ENCODE results near the gene CAMK1D. TPM values are rescaled to one million over a fixed set of nuclear protein-coding genes. Genes with fewer than 3 reads are reported as not detected.

The CAMK1D gene
- total RNA-seq, 1 donor from 2014 or later: 22.5 TPM

DNA sequence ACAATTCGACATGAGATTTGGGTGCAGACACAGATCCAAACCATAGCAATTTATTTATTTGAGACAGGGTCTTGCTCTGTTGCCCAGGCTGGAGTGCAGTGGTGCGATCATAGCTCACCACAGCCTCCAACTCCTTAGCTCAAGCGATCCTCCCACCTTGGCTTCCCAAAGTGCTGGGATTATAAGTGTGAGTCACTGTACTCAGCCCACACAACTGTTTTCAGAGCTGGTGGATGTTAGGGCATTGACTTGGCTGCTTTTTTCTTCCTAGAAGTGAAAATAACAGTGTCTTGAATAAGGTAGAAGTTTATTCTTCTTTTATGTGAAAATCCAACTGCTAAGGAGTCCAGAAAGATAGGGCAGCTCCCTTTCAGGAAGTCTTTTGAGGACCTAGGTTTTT is 520.1 kb downstream of the CAMK1D start:
- Histone ChIP-seq H3K27ac (no peak overlapping the region), H3K4me3 (no peak overlapping the region), H3K27me3 (ENCODE audit: low read depth) (no peaks in the 10 kb centered on the region), H3K9me3 (no peaks in the 10 kb centered on the region), H3K4me1 (no peaks in the 10 kb centered on the region), H3K36me3 (no peaks in the 10 kb centered on the region)
- TF ChIP-seq, protein P1, sequence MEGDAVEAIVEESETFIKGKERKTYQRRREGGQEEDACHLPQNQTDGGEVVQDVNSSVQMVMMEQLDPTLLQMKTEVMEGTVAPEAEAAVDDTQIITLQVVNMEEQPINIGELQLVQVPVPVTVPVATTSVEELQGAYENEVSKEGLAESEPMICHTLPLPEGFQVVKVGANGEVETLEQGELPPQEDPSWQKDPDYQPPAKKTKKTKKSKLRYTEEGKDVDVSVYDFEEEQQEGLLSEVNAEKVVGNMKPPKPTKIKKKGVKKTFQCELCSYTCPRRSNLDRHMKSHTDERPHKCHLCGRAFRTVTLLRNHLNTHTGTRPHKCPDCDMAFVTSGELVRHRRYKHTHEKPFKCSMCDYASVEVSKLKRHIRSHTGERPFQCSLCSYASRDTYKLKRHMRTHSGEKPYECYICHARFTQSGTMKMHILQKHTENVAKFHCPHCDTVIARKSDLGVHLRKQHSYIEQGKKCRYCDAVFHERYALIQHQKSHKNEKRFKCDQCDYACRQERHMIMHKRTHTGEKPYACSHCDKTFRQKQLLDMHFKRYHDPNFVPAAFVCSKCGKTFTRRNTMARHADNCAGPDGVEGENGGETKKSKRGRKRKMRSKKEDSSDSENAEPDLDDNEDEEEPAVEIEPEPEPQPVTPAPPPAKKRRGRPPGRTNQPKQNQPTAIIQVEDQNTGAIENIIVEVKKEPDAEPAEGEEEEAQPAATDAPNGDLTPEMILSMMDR (IDR thresholded peaks at IDR 0.05): no peak
- ATAC-seq (no peak), DNase-seq (no peak)
- intact Hi-C loops (cut with DNase I): no loop called here

DNA sequence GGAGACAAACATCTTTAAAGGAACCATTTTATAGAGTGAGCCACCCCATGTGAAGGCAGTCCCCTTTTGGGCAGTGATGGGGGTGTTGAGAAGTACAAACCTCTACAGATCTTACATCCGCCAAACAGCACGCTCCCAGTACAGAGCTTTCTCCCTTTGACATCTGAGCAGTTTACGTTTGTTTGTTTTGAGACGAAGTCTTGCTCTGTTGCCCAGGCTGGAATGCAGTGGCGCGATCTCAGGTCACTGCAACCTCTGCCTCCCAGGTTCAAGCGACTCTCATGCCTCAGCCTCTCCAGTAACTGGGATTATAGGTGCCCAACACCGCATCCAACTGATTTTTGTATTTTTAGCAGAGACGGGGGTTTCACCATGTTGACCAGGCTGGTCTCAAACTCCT is 523.2 kb downstream of the CAMK1D start:
- Histone ChIP-seq H3K27ac (no peak overlapping the region), H3K4me3 (no peak overlapping the region), H3K36me3 (no peaks in the 10 kb centered on the region), H3K9me3 (no peaks in the 10 kb centered on the region), H3K4me1 (no peaks in the 10 kb centered on the region), H3K27me3 (ENCODE audit: low read depth) (no peaks in the 10 kb centered on the region)
- DNase-seq: no peak
- TF ChIP-seq, protein P1 (IDR thresholded peaks at IDR 0.05): no peak
- intact Hi-C loops (cut with DNase I): no loop called here
- no peak for ATAC-seq

DNA sequence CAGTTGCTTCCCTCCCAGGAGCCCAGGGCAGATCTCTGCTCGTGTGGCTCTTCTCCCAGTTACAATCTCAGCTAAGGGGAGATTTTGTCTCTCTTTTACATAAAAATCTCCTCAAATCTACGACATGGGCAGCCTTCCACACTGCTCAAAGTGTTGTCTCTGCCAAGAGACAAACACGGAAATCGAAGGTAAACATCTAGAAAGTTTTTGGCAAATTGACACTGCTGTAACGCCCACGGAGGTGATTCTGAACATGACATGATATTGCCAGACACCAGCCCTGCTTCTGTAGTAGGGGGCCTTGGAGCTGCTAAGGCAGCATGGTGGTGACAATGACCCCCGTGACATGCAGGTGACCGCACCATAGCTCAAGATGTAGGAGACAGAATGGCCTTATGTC is 523.8 kb downstream of the CAMK1D start:
- TF ChIP-seq, protein P1 (IDR thresholded peaks at IDR 0.05): no peak
- intact Hi-C loops (cut with DNase I): no loop called here

DNA sequence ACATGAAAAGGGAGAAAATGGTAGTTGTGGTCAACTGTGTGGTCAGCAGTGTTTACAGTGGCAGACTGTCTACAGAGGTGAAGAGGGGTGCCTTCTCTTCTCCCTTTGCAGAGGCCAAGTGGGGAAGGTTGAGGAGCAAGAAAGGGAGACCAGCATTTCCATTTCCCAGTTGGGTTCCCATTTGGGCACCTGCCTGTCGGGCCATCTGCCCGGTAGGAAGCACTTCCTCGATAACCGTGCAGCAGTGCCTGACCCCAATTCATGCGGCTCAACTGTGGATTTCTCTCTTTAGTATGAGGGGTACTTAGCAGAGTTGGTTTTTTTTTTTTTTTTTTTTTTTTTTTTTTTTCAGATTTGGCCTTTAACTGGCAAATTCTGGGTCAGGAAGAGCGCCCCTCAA is 525.2 kb downstream of the CAMK1D start:
- Histone ChIP-seq H3K36me3 (no peaks in the 10 kb centered on the region), H3K9me3 (no peaks in the 10 kb centered on the region), H3K4me1 (no peaks in the 10 kb centered on the region), H3K27me3 (ENCODE audit: low read depth) (no peaks in the 10 kb centered on the region), H3K4me3 (no peak overlapping the region), H3K27ac (no peak overlapping the region)
- ATAC-seq (no peak), DNase-seq (no peak)
- intact Hi-C loops (cut with DNase I): no loop called here
- TF ChIP-seq, protein P1 (IDR thresholded peaks at IDR 0.05): no peak

More for the DNA sequence above, 523.8 kb downstream of the CAMK1D start:
- Histone ChIP-seq H3K36me3 (no peaks in the 10 kb centered on the region), H3K27ac (no peak overlapping the region), H3K4me1 (no peaks in the 10 kb centered on the region), H3K9me3 (no peaks in the 10 kb centered on the region), H3K27me3 (ENCODE audit: low read depth) (no peaks in the 10 kb centered on the region), H3K4me3 (no peak overlapping the region)
- ATAC-seq: no peak
- no peak for DNase-seq

DNA sequence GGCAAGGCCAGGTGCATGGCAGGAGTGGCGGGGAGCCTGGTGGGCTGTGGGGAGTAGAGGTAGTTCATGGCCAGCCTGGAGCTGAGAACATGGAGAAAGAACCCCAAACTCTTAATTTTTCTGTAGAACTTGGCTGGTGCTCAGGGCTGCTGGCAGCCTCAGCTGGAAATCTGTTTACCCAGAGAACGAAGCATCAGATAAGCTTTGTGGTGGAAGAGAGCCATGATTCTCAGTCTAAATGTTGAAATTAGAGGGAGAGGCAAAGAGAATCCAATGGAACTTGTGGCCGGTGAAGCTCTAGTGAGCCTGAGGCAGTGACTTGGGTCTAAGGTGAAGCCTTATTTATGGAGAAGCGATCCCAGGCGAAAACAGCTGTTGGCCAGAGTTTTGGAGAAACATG is 525.8 kb downstream of the CAMK1D start:
- intact Hi-C loops (cut with DNase I): no loop called here
- H3K27ac ChIP-seq: no peak overlapping the region
- ATAC-seq (peak in 1 of 2 donors; percentile 25), DNase-seq (no peak)
- no peaks in the 10 kb centered on the region for H3K27me3 ChIP-seq (ENCODE audit: low read depth)
- no peaks in the 10 kb centered on the region for H3K4me1 ChIP-seq
- H3K4me3 ChIP-seq: no peak overlapping the region
- TF ChIP-seq, protein P1 (IDR thresholded peaks at IDR 0.05): no peak
- H3K9me3 ChIP-seq: no peaks in the 10 kb centered on the region
- H3K36me3 ChIP-seq: no peaks in the 10 kb centered on the region

DNA sequence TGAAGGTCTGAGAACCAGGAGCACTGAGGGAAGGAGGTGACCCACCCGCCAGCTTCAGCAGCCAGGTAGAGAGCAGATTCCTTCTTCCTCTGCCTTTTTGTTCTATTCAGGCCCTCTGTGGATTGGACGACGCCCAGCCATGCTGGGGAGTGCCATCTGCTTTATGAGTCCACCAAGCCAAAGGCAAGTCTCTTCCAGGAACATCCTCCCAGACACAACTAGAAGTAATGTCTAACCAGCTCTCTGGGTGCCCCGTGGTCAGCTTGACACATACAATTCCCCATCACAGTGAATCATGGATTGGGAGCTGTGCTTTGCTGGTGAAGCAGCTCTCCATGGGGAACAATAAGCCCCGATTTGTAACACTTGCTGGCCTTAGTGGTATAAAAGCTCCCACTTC is 526.9 kb downstream of the CAMK1D start:
- ATAC-seq (no peak), DNase-seq (no peak)
- H3K9me3 ChIP-seq: no peaks in the 10 kb centered on the region
- no peaks in the 10 kb centered on the region for H3K36me3 ChIP-seq
- intact Hi-C loops (cut with DNase I): no loop called here
- H3K4me1 ChIP-seq: no peaks in the 10 kb centered on the region
- no peak overlapping the region for H3K27ac ChIP-seq
- H3K27me3 ChIP-seq (ENCODE audit: low read depth): no peaks in the 10 kb centered on the region
- no peak overlapping the region for H3K4me3 ChIP-seq
- TF ChIP-seq, protein P1 (IDR thresholded peaks at IDR 0.05): no peak
